Endodermal cell (in vitro differentiated cells): ENCODE results near the gene MIEF1. TPM values are rescaled to one million over a fixed set of nuclear protein-coding genes. Genes with fewer than 3 reads are reported as not detected.

Experiments used
- DNase-seq: peaks from one replicate; pipeline ENCODE4 v3.0.0-alpha.2; 2017
- H3K27ac ChIP-seq: 2 replicates; pipeline ENCODE4 v1.5.1; 2013; ENCODE audit warnings: mild to moderate bottlenecking, low read depth, low read length, moderate library complexity
- H3K27me3 ChIP-seq: 2 replicates; pipeline ENCODE4 v1.6.1; 2013; ENCODE audit warnings: mild to moderate bottlenecking, low read length, moderate library complexity; ENCODE audit not compliant: insufficient read depth, control insufficient read depth, poor library complexity, severe bottlenecking
- H3K36me3 ChIP-seq: 2 replicates; pipeline ENCODE4 v1.7.0; 2013; ENCODE audit warnings: mild to moderate bottlenecking, low read length, moderate library complexity; ENCODE audit not compliant: control insufficient read depth, insufficient read depth
- H3K4me1 ChIP-seq: one replicate; pipeline ENCODE4 v1.7.0; 2013; ENCODE audit warnings: low read length; ENCODE audit not compliant: control insufficient read depth, insufficient read depth
- H3K4me3 ChIP-seq: 2 replicates; pipeline ENCODE4 v1.5.1; 2013; ENCODE audit warnings: mild to moderate bottlenecking, low read length, moderate library complexity
- H3K9ac ChIP-seq: 2 replicates; pipeline ENCODE4 v1.6.1; 2013; ENCODE audit warnings: mild to moderate bottlenecking, low read length, moderate library complexity; ENCODE audit not compliant: poor library complexity, severe bottlenecking; ENCODE audit errors: extremely low read depth
- H3K9me3 ChIP-seq: 2 replicates; pipeline ENCODE4 v1.6.1; 2013; ENCODE audit warnings: mild to moderate bottlenecking, low read length, moderate library complexity; ENCODE audit not compliant: control insufficient read depth
- H3K27ac Mint-ChIP-seq: 2 replicates; pipeline ENCODE4 v1.8.0; 2020; ENCODE audit warnings: mixed read lengths
- H3K27me3 Mint-ChIP-seq: 2 replicates; pipeline ENCODE4 v1.8.0; 2021; ENCODE audit warnings: mild to moderate bottlenecking, mixed read lengths; ENCODE audit not compliant: insufficient read depth
- H3K36me3 Mint-ChIP-seq: 2 replicates; pipeline ENCODE4 v1.8.0; 2020; ENCODE audit warnings: low read depth, mixed read lengths
- H3K4me1 Mint-ChIP-seq: 2 replicates; pipeline ENCODE4 v1.8.0; 2020; ENCODE audit warnings: mixed read lengths
- H3K4me3 Mint-ChIP-seq: 2 replicates; pipeline ENCODE4 v1.8.0; 2020; ENCODE audit warnings: mild to moderate bottlenecking, moderate library complexity, mixed read lengths
- H3K9me3 Mint-ChIP-seq: 2 replicates; pipeline ENCODE4 v1.8.0; 2020; ENCODE audit warnings: mild to moderate bottlenecking, mixed read lengths
- CTCF ChIP-seq: fragments of 200-600 bp; sonication (generic); conservative IDR thresholded peaks from 2 replicates; pipeline ENCODE4 v1.5.0; 2021; ENCODE audit warnings: antibody characterized with exemption, mild to moderate bottlenecking
- WGBS, 2 experiments: methylation state at CpG; one replicate each; pipeline versions ENCODE4 v1.1.5 to v1.1.7; 2013; ENCODE audit warnings: missing lambda C conversion rate in 2 of 2, mixed read lengths in 1 of 2; ENCODE audit not compliant: insufficient coverage in 1 of 2, insufficient read length in 1 of 2; 5-methylcytosine and 5-hydroxymethylcytosine counted together
- total RNA-seq, 2 donors: library from RNA; stranded (reverse); fragmentation: NEBNext Ultra II Directional in 1 of 2; extraction: Animal tissue kit (Norgen Biotek cat#: 25700) in 1 of 2; gene quantifications; 2 replicates in 1 of 2; 3 replicates in 1 of 2; pipeline ENCODE4 v1.2.1, GENCODE V29; 2021

MIEF1 gene
- total RNA-seq, 2 donors from 2014 or later: 36.0 to 43.3 TPM

- DNase-seq: no peak
- 70% methylated on average over 2 of the region's 2 CpGs; no CpG with 5 or more reads in 1 of the 2 experiments for WGBS, 2 experiments
- Mint-ChIP-seq H3K4me1 (peaks cover 5% of the 10 kb centered on the region), H3K9me3 (no peaks in the 10 kb centered on the region), H3K27ac (no peak overlapping the region), H3K27me3 (peaks cover 63% of the 10 kb centered on the region), H3K36me3 (no peaks in the 10 kb centered on the region), H3K4me3 (no peak overlapping the region)
- H3K4me1 ChIP-seq: no peaks in the 10 kb centered on the region
- no peak for TF ChIP-seq CTCF
- H3K36me3 ChIP-seq: no peaks in the 10 kb centered on the region
- H3K27me3 ChIP-seq: peaks cover 46% of the 10 kb centered on the region
- no peaks in the 10 kb centered on the region for H3K9me3 ChIP-seq
- no peak overlapping the region for H3K27ac ChIP-seq
- H3K4me3 ChIP-seq: no peak overlapping the region
- H3K9ac ChIP-seq: no peak overlapping the region
Observed at GRCh38 chr22:39547587-39547947, 45.5 kb downstream of the MIEF1 start.

- Mint-ChIP-seq H3K4me1 (peaks cover 15% of the 10 kb centered on the region), H3K27me3 (peaks cover 52% of the 10 kb centered on the region)
Observed at GRCh38 chr22:39553429-39553828, 51.3 kb downstream of the MIEF1 start.

GRCh38 chr22:39554151-39554550, 52.1 kb downstream of the MIEF1 start:
- Histone ChIP-seq H3K4me3 (no peak overlapping the region), H3K9me3 (no peaks in the 10 kb centered on the region), H3K4me1 (peaks cover under 1% of the 10 kb centered on the region), H3K27ac (no peak overlapping the region), H3K36me3 (no peaks in the 10 kb centered on the region), H3K9ac (no peak overlapping the region), H3K27me3 (peaks cover 32% of the 10 kb centered on the region)
- Mint-ChIP-seq H3K36me3 (no peaks in the 10 kb centered on the region), H3K9me3 (no peaks in the 10 kb centered on the region), H3K4me1 (peaks cover 19% of the 10 kb centered on the region), H3K27me3 (peaks cover 53% of the 10 kb centered on the region), H3K27ac (no peak overlapping the region), H3K4me3 (no peak overlapping the region)
- no peak for TF ChIP-seq CTCF
- DNase-seq: no peak
- WGBS, 2 experiments: 60 to 75% methylated on average over 1 to 3 of the region's 3 CpGs

More at GRCh38 chr22:39553429-39553828, 51.3 kb downstream of the MIEF1 start:
- no peak overlapping the region for H3K9ac ChIP-seq
- no peaks in the 10 kb centered on the region for H3K4me1 ChIP-seq
- H3K27ac Mint-ChIP-seq: no peak overlapping the region
- no peaks in the 10 kb centered on the region for H3K9me3 Mint-ChIP-seq
- H3K4me3 Mint-ChIP-seq: no peak overlapping the region
- DNase-seq: no peak
- TF ChIP-seq CTCF: no peak
- H3K36me3 ChIP-seq: no peaks in the 10 kb centered on the region
- H3K9me3 ChIP-seq: no peaks in the 10 kb centered on the region
- no peak overlapping the region for H3K4me3 ChIP-seq
- H3K36me3 Mint-ChIP-seq: no peaks in the 10 kb centered on the region
- no peak overlapping the region for H3K27ac ChIP-seq
- WGBS, 2 experiments: 62% methylated on average over 3 of the region's 3 CpGs; no CpG with 5 or more reads in 1 of the 2 experiments
- H3K27me3 ChIP-seq: peaks cover 27% of the 10 kb centered on the region
